Naive thymus-derived CD8-positive, alpha-beta T cell (primary cell): ENCODE results near the gene NUP35. TPM values are rescaled to one million over a fixed set of nuclear protein-coding genes. Genes with fewer than 3 reads are reported as not detected.
A peak's percentile ranks its signal among the peaks of the same experiment; 100 is the strongest.
"Not testable (repeated sequence)": the region's sequence is repeated elsewhere in the genome, so short reads cannot be mapped to it uniquely, and the experiment has no call there.

Experiments used
- ATAC-seq, 2 donors: fragments of 150-1000 bp; cut with Tn5 transposase in 1 of 2; sonication (Bioruptor Pico), chemical (Tn5 transposase) in 1 of 2; 1 replicate in 1 of 2; 2 replicates in 1 of 2; pipeline ENCODE4 v1.10.0; 2021; ENCODE audit warnings: mild to moderate bottlenecking in 2 of 2, moderate library complexity in 2 of 2
- POLR2A ChIA-PET: fragments of 350-600 bp; sonication (Branson Sonifier 250); formaldehyde crosslinking; loops from one replicate; lab custom pipeline; 2021; ENCODE audit warnings: antibody characterized with exemption; lab: Charles Lee
- DNase-seq, 10 donors: peaks; one replicate each; pipeline versions ENCODE4 v3.0.0 to v3.0.0-alpha.2; 2020 to 2022
- H3K27ac Mint-ChIP-seq, 10 donors: one replicate each; pipeline ENCODE4 v1.8.0; 2020 to 2022; ENCODE audit warnings: mild to moderate bottlenecking in 10 of 10, mixed read lengths in 10 of 10, moderate library complexity in 4 of 10, inconsistent platforms in 1 of 10
- H3K27me3 Mint-ChIP-seq, 5 donors: one replicate each; pipeline ENCODE4 v1.8.0; 2021 to 2022; ENCODE audit warnings: mixed read lengths in 5 of 5
- H3K36me3 Mint-ChIP-seq, 3 donors: one replicate each; pipeline ENCODE4 v1.8.0; 2020 to 2022; ENCODE audit warnings: mixed read lengths in 3 of 3, mild to moderate bottlenecking in 2 of 3, inconsistent platforms in 1 of 3
- H3K4me1 Mint-ChIP-seq, 4 donors: one replicate each; pipeline ENCODE4 v1.8.0; 2021 to 2022; ENCODE audit warnings: mixed read lengths in 4 of 4
- H3K4me3 Mint-ChIP-seq, 10 donors: one replicate each; pipeline ENCODE4 v1.8.0; 2020 to 2022; ENCODE audit warnings: mild to moderate bottlenecking in 10 of 10, mixed read lengths in 10 of 10, moderate library complexity in 6 of 10, inconsistent platforms in 1 of 10
- H3K9me3 Mint-ChIP-seq, 9 donors: one replicate each; pipeline ENCODE4 v1.8.0; 2020 to 2022; ENCODE audit warnings: mixed read lengths in 9 of 9, mild to moderate bottlenecking in 3 of 9, inconsistent platforms in 1 of 9, moderate library complexity in 1 of 9
- polyA plus RNA-seq, 3 donors: library from polyadenylated mRNA; unstranded; fragments of 300-500 nt; fragmentation: Illumina TruSeq; gene quantifications; one replicate each; pipeline ENCODE4 v1.2.3, GENCODE V29; 2021
- total RNA-seq, 8 experiments: library from RNA in 2 of 8; stranded (reverse) in 2 of 8; gene quantifications; one replicate each; pipeline ENCODE4 v1.2.3 and lab custom pipeline; 2021 to 2026

Gene NUP35
- total and polyA plus RNA-seq, 5 experiments from 2014 or later = 4.2 to 20.7 (median 8.2) TPM

GRCh38 chr2:183152280-183152679, 28.0 kb downstream of the NUP35 start:
- POLR2A ChIA-PET = not testable (repeated sequence)

GRCh38 chr2:183153967-183154366, 29.7 kb downstream of the NUP35 start:
- no peaks in the 10 kb centered on the region for H3K27me3 Mint-ChIP-seq
- no peak for ATAC-seq
- peaks cover 5 to 76% (median 44%) of the 10 kb centered on the region in 3 donors for H3K36me3 Mint-ChIP-seq
- no peak overlapping the region for H3K4me3 Mint-ChIP-seq
- no peak for DNase-seq
- H3K4me1 Mint-ChIP-seq = peaks cover 0 to 7% (median 5%) of the 10 kb centered on the region in 4 donors
- peak overlapping the region in 1 of 10 donors; percentile 5 for H3K27ac Mint-ChIP-seq
- POLR2A ChIA-PET = no interaction called here
- no peaks in the 10 kb centered on the region for H3K9me3 Mint-ChIP-seq

More at GRCh38 chr2:183152280-183152679, 28.0 kb downstream of the NUP35 start:
- Mint-ChIP-seq H3K4me1 (peaks cover 0 to 13% (median 12%) of the 10 kb centered on the region in 4 donors), H3K36me3 (peaks cover 5 to 77% (median 43%) of the 10 kb centered on the region in 3 donors)
- DNase-seq, H3K9me3 Mint-ChIP-seq, H3K27ac Mint-ChIP-seq, H3K27me3 Mint-ChIP-seq, H3K4me3 Mint-ChIP-seq, ATAC-seq: not testable (repeated sequence)

GRCh38 chr2:183154772-183155171, 30.5 kb downstream of the NUP35 start:
- not testable (repeated sequence) for H3K27ac Mint-ChIP-seq, H3K4me3 Mint-ChIP-seq, H3K4me1 Mint-ChIP-seq

GRCh38 chr2:183157131-183157530, 32.9 kb downstream of the NUP35 start:
- H3K27me3 Mint-ChIP-seq = no peaks in the 10 kb centered on the region
- peaks cover 0 to 4% (median under 1%) of the 10 kb centered on the region in 4 donors for H3K4me1 Mint-ChIP-seq
- no peaks in the 10 kb centered on the region for H3K9me3 Mint-ChIP-seq
- DNase-seq (no peak), ATAC-seq (no peak)
- POLR2A ChIA-PET = no interaction called here
- H3K36me3 Mint-ChIP-seq = peaks cover 5 to 85% (median 54%) of the 10 kb centered on the region in 3 donors
- H3K4me3 Mint-ChIP-seq = no peak overlapping the region
- no peak overlapping the region for H3K27ac Mint-ChIP-seq

More at GRCh38 chr2:183154772-183155171, 30.5 kb downstream of the NUP35 start:
- H3K27me3 Mint-ChIP-seq, POLR2A ChIA-PET, DNase-seq, ATAC-seq, H3K9me3 Mint-ChIP-seq: not testable (repeated sequence)
- peaks cover 5 to 84% (median 48%) of the 10 kb centered on the region in 3 donors for H3K36me3 Mint-ChIP-seq

- ATAC-seq (no peak), DNase-seq (no peak)
- Mint-ChIP-seq H3K36me3 (peaks cover 5 to 88% (median 64%) of the 10 kb centered on the region in 3 donors), H3K4me3 (no peak overlapping the region), H3K9me3 (peaks cover 0 to 9% (median 1%) of the 10 kb centered on the region in 9 donors), H3K4me1 (no peaks in the 10 kb centered on the region), H3K27ac (no peak overlapping the region), H3K27me3 (no peaks in the 10 kb centered on the region)
- POLR2A ChIA-PET = no interaction called here
Measured at GRCh38 chr2:183162362-183162761, 38.1 kb downstream of the NUP35 start.

- Mint-ChIP-seq H3K4me1 (peaks cover 0 to 10% (median 4%) of the 10 kb centered on the region in 4 donors), H3K27ac (peak overlapping the region in 1 of 10 donors; percentile 23)
- POLR2A ChIA-PET = no interaction called here
Measured at GRCh38 chr2:183163821-183164649, 39.8 kb downstream of the NUP35 start.

GRCh38 chr2:183164650-183165015, 40.4 kb downstream of the NUP35 start:
- Mint-ChIP-seq H3K36me3 (peaks cover 5 to 79% (median 69%) of the 10 kb centered on the region in 3 donors), H3K9me3 (peaks cover 0 to 9% (median 1%) of the 10 kb centered on the region in 9 donors), H3K4me3 (no peak overlapping the region), H3K27me3 (no peaks in the 10 kb centered on the region), H3K4me1 (peaks cover under 1 to 15% (median 5%) of the 10 kb centered on the region in 4 donors), H3K27ac (no peak overlapping the region)
- no peak for ATAC-seq
- POLR2A ChIA-PET = no interaction called here
- no peak for DNase-seq

More at GRCh38 chr2:183163821-183164649, 39.8 kb downstream of the NUP35 start:
- Mint-ChIP-seq H3K27me3 (no peaks in the 10 kb centered on the region), H3K4me3 (no peak overlapping the region), H3K9me3 (peaks cover 0 to 9% (median 1%) of the 10 kb centered on the region in 9 donors), H3K36me3 (peaks cover 5 to 84% (median 70%) of the 10 kb centered on the region in 3 donors)
- ATAC-seq (no peak), DNase-seq (no peak)

GRCh38 chr2:183166210-183166609, 42.0 kb downstream of the NUP35 start:
- DNase-seq (no peak), ATAC-seq (no peak)
- peaks cover 10 to 31% (median 18%) of the 10 kb centered on the region in 4 donors for H3K4me1 Mint-ChIP-seq
- H3K27me3 Mint-ChIP-seq = no peaks in the 10 kb centered on the region
- POLR2A ChIA-PET = no interaction called here
- H3K27ac Mint-ChIP-seq = no peak overlapping the region
- peaks cover 5 to 78% (median 69%) of the 10 kb centered on the region in 3 donors for H3K36me3 Mint-ChIP-seq
- no peak overlapping the region for H3K4me3 Mint-ChIP-seq
- H3K9me3 Mint-ChIP-seq = peaks cover 0 to 9% (median 1%) of the 10 kb centered on the region in 9 donors

- DNase-seq, H3K4me3 Mint-ChIP-seq, ATAC-seq, POLR2A ChIA-PET, H3K27ac Mint-ChIP-seq, H3K9me3 Mint-ChIP-seq, H3K27me3 Mint-ChIP-seq: not testable (repeated sequence)
- peaks cover 5 to 76% (median 62%) of the 10 kb centered on the region in 3 donors for H3K36me3 Mint-ChIP-seq
- H3K4me1 Mint-ChIP-seq = peaks cover 11 to 33% (median 20%) of the 10 kb centered on the region in 4 donors
Measured at GRCh38 chr2:183166976-183167375, 42.7 kb downstream of the NUP35 start.

- Mint-ChIP-seq H3K4me1 (peaks cover 12 to 33% (median 21%) of the 10 kb centered on the region in 4 donors), H3K9me3 (peaks cover 0 to 26% (median 14%) of the 10 kb centered on the region in 9 donors), H3K4me3 (no peak overlapping the region), H3K27ac (no peak overlapping the region), H3K27me3 (no peaks in the 10 kb centered on the region), H3K36me3 (peaks cover 16 to 50% (median 48%) of the 10 kb centered on the region in 3 donors)
- no peak for ATAC-seq
- no peak for DNase-seq
- POLR2A ChIA-PET = no interaction called here
Measured at GRCh38 chr2:183172220-183172887, 48.1 kb downstream of the NUP35 start.

GRCh38 chr2:183179156-183179555, 54.9 kb downstream of the NUP35 start:
- no peak overlapping the region for H3K27ac Mint-ChIP-seq

GRCh38 chr2:183185534-183185933, 61.3 kb downstream of the NUP35 start:
- peaks cover 0 to 30% (median 16%) of the 10 kb centered on the region in 9 donors for H3K9me3 Mint-ChIP-seq
- H3K27me3 Mint-ChIP-seq = no peaks in the 10 kb centered on the region
- H3K36me3 Mint-ChIP-seq = peaks cover 56 to 94% (median 91%) of the 10 kb centered on the region in 3 donors
- POLR2A ChIA-PET = no interaction called here
- ATAC-seq (no peak), DNase-seq (no peak)
- no peak overlapping the region for H3K4me3 Mint-ChIP-seq
- peak overlapping the region in 2 of 10 donors; percentile 32 to 44 for H3K27ac Mint-ChIP-seq
- peaks cover 0 to 14% (median 5%) of the 10 kb centered on the region in 4 donors for H3K4me1 Mint-ChIP-seq

More at GRCh38 chr2:183179156-183179555, 54.9 kb downstream of the NUP35 start:
- Mint-ChIP-seq H3K4me1 (peaks cover 0 to 4% (median under 1%) of the 10 kb centered on the region in 4 donors), H3K27me3 (no peaks in the 10 kb centered on the region), H3K36me3 (peaks cover 61 to 91% (median 73%) of the 10 kb centered on the region in 3 donors), H3K4me3 (no peak overlapping the region), H3K9me3 (peaks cover 0 to 63% (median 31%) of the 10 kb centered on the region in 9 donors)
- no peak for DNase-seq
- no peak for ATAC-seq
- POLR2A ChIA-PET = no interaction called here
